ENCODE measurements around the gene DYNC2H1. TPM values are rescaled to one million over a fixed set of nuclear protein-coding genes. Genes with fewer than 3 reads are reported as not detected.

Gene DYNC2H1
- total and polyA plus RNA-seq, 4 donors = 0.88 to 22.1 (median 16.5) TPM

DNA sequence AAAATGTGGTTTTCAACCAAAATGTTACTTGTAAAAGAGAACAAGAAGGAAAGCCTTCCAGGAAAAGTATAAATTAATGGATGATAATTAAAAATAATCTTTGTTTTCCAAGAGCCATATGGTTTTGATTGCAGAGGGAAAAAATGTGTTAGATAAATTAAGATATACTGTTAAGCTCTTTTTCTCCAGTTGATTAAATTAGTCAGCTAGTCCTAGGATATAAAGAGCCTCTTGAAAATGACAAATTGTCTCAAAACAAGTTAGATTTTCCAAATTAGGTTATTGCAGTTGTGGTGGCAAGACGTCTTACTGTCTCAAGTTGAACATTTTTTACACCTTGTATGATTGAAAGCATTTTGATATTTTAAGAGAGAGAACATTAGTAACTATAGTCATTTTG lies 110.9 kb downstream of the DYNC2H1 start:
- H3K4me3 ChIP-seq (ENCODE audit: low read length in 2 of 2) = no peak overlapping the region
- intact Hi-C loops (cut with DNase I) = no loop called here
- DNase-seq (no peak), ATAC-seq (ENCODE audit: low FRiP score) (no peak)
- H3K9me3 ChIP-seq (ENCODE audit: control insufficient read depth, low read length) = no peaks in the 10 kb centered on the region
- H3K27me3 ChIP-seq (ENCODE audit: control insufficient read depth in 1 of 2, insufficient read depth in 2 of 2, low read length in 1 of 2) = no peaks in the 10 kb centered on the region
- no peaks in the 10 kb centered on the region for H3K36me3 ChIP-seq (ENCODE audit: control insufficient read depth in 1 of 2, insufficient read depth in 2 of 2, low read length in 1 of 2)
- H3K27ac ChIP-seq (ENCODE audit: low read depth in 1 of 2, low read length in 2 of 2) = no peak overlapping the region
- no peaks in the 10 kb centered on the region for H3K4me1 ChIP-seq (ENCODE audit: control insufficient read depth in 1 of 2, insufficient read depth in 2 of 2, low read length in 2 of 2)
- WGBS, 2 donors = 66 to 85% methylated on average over 1 of the region's 1 CpG

GRCh38 chr11:103222806-103223205 lies 113.6 kb downstream of the DYNC2H1 start:
- intact Hi-C loops (cut with DNase I) = no loop called here
- DNase-seq (no peak), ATAC-seq (ENCODE audit: low FRiP score) (no peak)
- Histone ChIP-seq H3K9me3 (ENCODE audit: control insufficient read depth, low read length) (no peaks in the 10 kb centered on the region), H3K27ac (ENCODE audit: low read depth in 1 of 2, low read length in 2 of 2) (no peak overlapping the region), H3K36me3 (ENCODE audit: control insufficient read depth in 1 of 2, insufficient read depth in 2 of 2, low read length in 1 of 2) (no peaks in the 10 kb centered on the region), H3K4me1 (ENCODE audit: control insufficient read depth in 1 of 2, insufficient read depth in 2 of 2, low read length in 2 of 2) (no peaks in the 10 kb centered on the region), H3K27me3 (ENCODE audit: control insufficient read depth in 1 of 2, insufficient read depth in 2 of 2, low read length in 1 of 2) (no peaks in the 10 kb centered on the region), H3K4me3 (ENCODE audit: low read length in 2 of 2) (no peak overlapping the region)
- 43 to 45% methylated on average over 3 of the region's 3 CpGs for WGBS, 2 donors

DNA sequence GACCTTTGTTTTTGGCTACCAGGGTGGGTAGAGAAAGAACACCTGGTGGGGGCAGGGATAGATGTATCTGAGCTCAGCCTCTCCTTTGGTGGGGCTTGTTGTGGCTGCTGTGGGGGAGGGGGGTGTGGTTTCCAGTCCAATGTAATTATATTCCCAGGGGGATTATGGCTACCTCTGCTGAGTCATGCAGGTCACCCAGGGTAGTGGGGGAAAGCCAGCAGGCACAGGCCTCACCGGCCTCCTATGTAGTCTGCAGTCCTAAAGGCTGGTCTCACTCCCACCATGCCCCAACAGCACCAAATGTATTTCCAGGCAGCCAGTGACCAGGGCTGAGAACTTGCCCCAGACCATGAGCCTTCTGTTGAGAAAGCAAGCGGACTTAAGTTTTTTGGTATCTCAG lies 119.6 kb downstream of the DYNC2H1 start:
- Histone ChIP-seq H3K36me3 (ENCODE audit: control insufficient read depth in 1 of 2, insufficient read depth in 2 of 2, low read length in 1 of 2) (no peaks in the 10 kb centered on the region), H3K4me1 (ENCODE audit: control insufficient read depth in 1 of 2, insufficient read depth in 2 of 2, low read length in 2 of 2) (no peaks in the 10 kb centered on the region), H3K27me3 (ENCODE audit: control insufficient read depth in 1 of 2, insufficient read depth in 2 of 2, low read length in 1 of 2) (no peaks in the 10 kb centered on the region), H3K9me3 (ENCODE audit: control insufficient read depth, low read length) (no peaks in the 10 kb centered on the region), H3K27ac (ENCODE audit: low read depth in 1 of 2, low read length in 2 of 2) (no peak overlapping the region), H3K4me3 (ENCODE audit: low read length in 2 of 2) (no peak overlapping the region)
- no peak for ATAC-seq (ENCODE audit: low FRiP score)
- DNase-seq = peak in 1 of 2 donors; percentile 46
- intact Hi-C loops (cut with DNase I) = no loop called here
- 94 to 97% methylated on average over 2 of the region's 2 CpGs for WGBS, 2 donors

- no peak for DNase-seq
- intact Hi-C loops (cut with DNase I) = no loop called here
- H3K9me3 ChIP-seq (ENCODE audit: control insufficient read depth, low read length) = no peaks in the 10 kb centered on the region
- H3K27me3 ChIP-seq (ENCODE audit: control insufficient read depth in 1 of 2, insufficient read depth in 2 of 2, low read length in 1 of 2) = no peaks in the 10 kb centered on the region
- no peaks in the 10 kb centered on the region for H3K4me1 ChIP-seq (ENCODE audit: control insufficient read depth in 1 of 2, insufficient read depth in 2 of 2, low read length in 2 of 2)
- no peak overlapping the region for H3K4me3 ChIP-seq (ENCODE audit: low read length in 2 of 2)
- ATAC-seq (ENCODE audit: low FRiP score) = no peak
- no peaks in the 10 kb centered on the region for H3K36me3 ChIP-seq (ENCODE audit: control insufficient read depth in 1 of 2, insufficient read depth in 2 of 2, low read length in 1 of 2)
- 41 to 49% methylated on average over 2 of the region's 2 CpGs for WGBS, 2 donors
- H3K27ac ChIP-seq (ENCODE audit: low read depth in 1 of 2, low read length in 2 of 2) = no peak overlapping the region
Observed at GRCh38 chr11:103234974-103235373, 125.7 kb downstream of the DYNC2H1 start.

- intact Hi-C loops (cut with DNase I) = loop anchor here in 1 of 2 donors (10.0 kb wide), 1 partner anchor 63 kb away; no protein-coding TSS in a partner anchor
- no peaks in the 10 kb centered on the region for H3K9me3 ChIP-seq (ENCODE audit: control insufficient read depth, low read length)
- no peak for ATAC-seq (ENCODE audit: low FRiP score)
- no peak overlapping the region for H3K27ac ChIP-seq (ENCODE audit: low read depth in 1 of 2, low read length in 2 of 2)
- H3K4me1 ChIP-seq (ENCODE audit: control insufficient read depth in 1 of 2, insufficient read depth in 2 of 2, low read length in 2 of 2) = no peaks in the 10 kb centered on the region
- H3K36me3 ChIP-seq (ENCODE audit: control insufficient read depth in 1 of 2, insufficient read depth in 2 of 2, low read length in 1 of 2) = peaks cover 2 to 8% of the 10 kb centered on the region in 2 donors
- no peak overlapping the region for H3K4me3 ChIP-seq (ENCODE audit: low read length in 2 of 2)
- DNase-seq = no peak
- H3K27me3 ChIP-seq (ENCODE audit: control insufficient read depth in 1 of 2, insufficient read depth in 2 of 2, low read length in 1 of 2) = no peaks in the 10 kb centered on the region
- 79 to 84% methylated on average over 6 of the region's 6 CpGs for WGBS, 2 donors
Observed at GRCh38 chr11:103241574-103241973, 132.3 kb downstream of the DYNC2H1 start.

GRCh38 chr11:103254123-103254522 lies 144.9 kb downstream of the DYNC2H1 start:
- intact Hi-C loops (cut with DNase I) = no loop called here
- no peaks in the 10 kb centered on the region for H3K36me3 ChIP-seq (ENCODE audit: control insufficient read depth in 1 of 2, insufficient read depth in 2 of 2, low read length in 1 of 2)
- ATAC-seq (ENCODE audit: low FRiP score) (no peak), DNase-seq (no peak)
- H3K27ac ChIP-seq (ENCODE audit: low read depth in 1 of 2, low read length in 2 of 2) = no peak overlapping the region
- H3K9me3 ChIP-seq (ENCODE audit: control insufficient read depth, low read length) = no peaks in the 10 kb centered on the region
- no peak overlapping the region for H3K4me3 ChIP-seq (ENCODE audit: low read length in 2 of 2)
- no peaks in the 10 kb centered on the region for H3K27me3 ChIP-seq (ENCODE audit: control insufficient read depth in 1 of 2, insufficient read depth in 2 of 2, low read length in 1 of 2)
- H3K4me1 ChIP-seq (ENCODE audit: control insufficient read depth in 1 of 2, insufficient read depth in 2 of 2, low read length in 2 of 2) = no peaks in the 10 kb centered on the region

DNA sequence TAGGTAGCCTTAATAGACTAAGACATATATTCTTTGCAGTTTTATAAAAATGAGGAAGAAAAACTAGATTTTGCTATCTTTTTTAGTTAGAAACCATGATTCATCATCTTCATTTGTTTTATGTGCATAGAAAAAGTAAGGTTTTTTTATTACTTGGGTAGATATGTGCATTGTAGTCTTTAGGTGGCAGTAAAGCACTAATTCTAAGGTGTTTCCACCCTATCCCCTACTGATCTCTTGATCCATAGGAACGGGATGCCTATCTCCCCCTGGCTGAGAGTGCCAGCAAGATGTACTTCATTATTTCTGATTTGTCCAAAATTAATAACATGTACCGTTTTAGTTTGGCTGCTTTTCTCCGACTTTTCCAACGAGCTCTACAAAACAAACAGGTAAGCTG lies 148.1 kb downstream of the DYNC2H1 start:
- DNase-seq = no peak
- ATAC-seq (ENCODE audit: low FRiP score) = no peak
- Histone ChIP-seq H3K9me3 (ENCODE audit: control insufficient read depth, low read length) (no peaks in the 10 kb centered on the region), H3K4me1 (ENCODE audit: control insufficient read depth in 1 of 2, insufficient read depth in 2 of 2, low read length in 2 of 2) (no peaks in the 10 kb centered on the region), H3K27ac (ENCODE audit: low read depth in 1 of 2, low read length in 2 of 2) (no peak overlapping the region), H3K36me3 (ENCODE audit: control insufficient read depth in 1 of 2, insufficient read depth in 2 of 2, low read length in 1 of 2) (no peaks in the 10 kb centered on the region), H3K27me3 (ENCODE audit: control insufficient read depth in 1 of 2, insufficient read depth in 2 of 2, low read length in 1 of 2) (no peaks in the 10 kb centered on the region), H3K4me3 (ENCODE audit: low read length in 2 of 2) (no peak overlapping the region)
- whole genome bisulfite sequencing, 2 donors = 58 to 63% methylated on average over 4 of the region's 4 CpGs
- intact Hi-C loops (cut with DNase I) = no loop called here

DNA sequence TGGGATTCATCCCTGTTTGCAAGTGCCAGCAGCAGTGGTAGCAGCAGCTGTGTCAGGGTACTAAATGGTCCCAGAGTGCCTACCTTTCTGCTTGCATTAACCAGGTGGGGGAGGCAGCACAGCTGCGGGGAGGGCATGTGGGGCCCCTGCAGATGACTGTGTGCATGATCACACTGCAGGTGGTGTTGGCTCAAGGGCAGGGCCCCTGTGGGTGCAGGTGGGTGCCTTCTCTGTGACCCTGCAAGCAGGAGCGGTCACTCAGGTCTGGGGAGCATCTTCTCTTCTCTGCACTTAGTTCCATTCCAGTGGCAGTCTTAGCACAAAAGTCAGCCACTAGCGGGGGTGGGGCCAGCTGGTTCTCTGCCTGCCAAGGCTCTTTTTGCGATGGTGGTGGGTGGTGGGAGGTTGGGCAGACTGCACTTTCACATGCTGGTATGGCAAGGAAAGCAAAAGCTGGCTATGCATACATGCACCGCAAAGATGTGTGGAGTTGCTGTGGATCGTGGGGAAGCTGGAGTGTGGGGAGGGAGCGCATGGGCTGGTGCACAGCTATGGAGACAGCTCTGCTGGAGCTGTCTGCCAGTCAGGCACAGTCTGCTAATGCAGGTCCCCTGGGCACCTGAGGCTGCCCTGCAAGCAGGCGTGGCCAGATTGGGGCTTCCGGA lies 157.1 kb downstream of the DYNC2H1 start:
- intact Hi-C loops (cut with DNase I) = no loop called here
- ATAC-seq (ENCODE audit: low FRiP score) (peak; percentile 36), DNase-seq (no peak)
- Histone ChIP-seq H3K27me3 (ENCODE audit: control insufficient read depth in 1 of 2, insufficient read depth in 2 of 2, low read length in 1 of 2) (no peaks in the 10 kb centered on the region), H3K36me3 (ENCODE audit: control insufficient read depth in 1 of 2, insufficient read depth in 2 of 2, low read length in 1 of 2) (no peaks in the 10 kb centered on the region), H3K27ac (ENCODE audit: low read depth in 1 of 2, low read length in 2 of 2) (no peak overlapping the region), H3K9me3 (ENCODE audit: control insufficient read depth, low read length) (no peaks in the 10 kb centered on the region), H3K4me3 (ENCODE audit: low read length in 2 of 2) (no peak overlapping the region), H3K4me1 (ENCODE audit: control insufficient read depth in 1 of 2, insufficient read depth in 2 of 2, low read length in 2 of 2) (no peaks in the 10 kb centered on the region)
- 87 to 88% methylated on average over 9 of the region's 9 CpGs for WGBS, 2 donors

GRCh38 chr11:103272876-103273275 lies 163.7 kb downstream of the DYNC2H1 start:
- DNase-seq (no peak), ATAC-seq (ENCODE audit: low FRiP score) (no peak)
- H3K4me3 ChIP-seq (ENCODE audit: low read length in 2 of 2) = no peak overlapping the region
- H3K9me3 ChIP-seq (ENCODE audit: control insufficient read depth, low read length) = no peaks in the 10 kb centered on the region
- H3K36me3 ChIP-seq (ENCODE audit: control insufficient read depth in 1 of 2, insufficient read depth in 2 of 2, low read length in 1 of 2) = no peaks in the 10 kb centered on the region
- H3K27ac ChIP-seq (ENCODE audit: low read depth in 1 of 2, low read length in 2 of 2) = no peak overlapping the region
- H3K27me3 ChIP-seq (ENCODE audit: control insufficient read depth in 1 of 2, insufficient read depth in 2 of 2, low read length in 1 of 2) = no peaks in the 10 kb centered on the region
- 95 to 99% methylated on average over 2 of the region's 2 CpGs for WGBS, 2 donors
- intact Hi-C loops (cut with DNase I) = no loop called here
- H3K4me1 ChIP-seq (ENCODE audit: control insufficient read depth in 1 of 2, insufficient read depth in 2 of 2, low read length in 2 of 2) = no peaks in the 10 kb centered on the region

All from aorta (tissue), 5 donors.